ENCODE data around the gene FARP1.

FARP1 gene

DNA sequence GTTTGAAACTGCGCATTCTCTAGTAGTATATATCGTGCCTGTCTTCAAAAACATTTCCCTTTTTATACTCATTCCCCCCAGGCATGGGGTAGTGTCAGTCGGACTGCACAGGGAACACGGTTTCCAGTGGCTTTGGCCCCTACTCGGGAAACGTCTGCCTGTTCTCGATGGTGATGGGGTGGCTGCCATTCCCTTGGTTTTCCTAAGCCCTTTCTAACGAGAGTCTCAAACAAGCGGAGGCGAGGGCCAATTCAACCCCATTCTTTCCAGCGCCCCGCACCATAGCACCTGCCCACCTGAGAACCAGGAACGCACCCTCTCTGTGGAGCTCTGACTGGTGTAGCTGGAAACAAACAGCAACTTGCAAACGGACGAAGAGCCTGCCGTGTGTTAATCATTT, 306.4 kb downstream of the FARP1 start:
- Histone ChIP-seq H3K36me3 (ENCODE audit: insufficient read depth) (no peaks in the 10 kb centered on the region), H3K9ac (no peak overlapping the region), H3K27me3 (ENCODE audit: insufficient read depth, low read depth) (no peaks in the 10 kb centered on the region), H3K27ac (no peak overlapping the region), H3K79me2 (ENCODE audit: insufficient read depth, low read depth) (no peaks in the 10 kb centered on the region), H3K4me3 (IDR thresholded peaks at IDR 0.05; ENCODE audit: insufficient read depth, low read depth, low read length) (no peak overlapping the region), H3K4me1 (ENCODE audit: low read depth, poor library complexity, severe bottlenecking) (no peaks in the 10 kb centered on the region), H3K4me2 (no peak overlapping the region), H4K20me1 (ENCODE audit: insufficient read depth) (no peaks in the 10 kb centered on the region), H2AFZ (ENCODE audit: low read depth) (no peak overlapping the region)
- TF ChIP-seq, protein P1, sequence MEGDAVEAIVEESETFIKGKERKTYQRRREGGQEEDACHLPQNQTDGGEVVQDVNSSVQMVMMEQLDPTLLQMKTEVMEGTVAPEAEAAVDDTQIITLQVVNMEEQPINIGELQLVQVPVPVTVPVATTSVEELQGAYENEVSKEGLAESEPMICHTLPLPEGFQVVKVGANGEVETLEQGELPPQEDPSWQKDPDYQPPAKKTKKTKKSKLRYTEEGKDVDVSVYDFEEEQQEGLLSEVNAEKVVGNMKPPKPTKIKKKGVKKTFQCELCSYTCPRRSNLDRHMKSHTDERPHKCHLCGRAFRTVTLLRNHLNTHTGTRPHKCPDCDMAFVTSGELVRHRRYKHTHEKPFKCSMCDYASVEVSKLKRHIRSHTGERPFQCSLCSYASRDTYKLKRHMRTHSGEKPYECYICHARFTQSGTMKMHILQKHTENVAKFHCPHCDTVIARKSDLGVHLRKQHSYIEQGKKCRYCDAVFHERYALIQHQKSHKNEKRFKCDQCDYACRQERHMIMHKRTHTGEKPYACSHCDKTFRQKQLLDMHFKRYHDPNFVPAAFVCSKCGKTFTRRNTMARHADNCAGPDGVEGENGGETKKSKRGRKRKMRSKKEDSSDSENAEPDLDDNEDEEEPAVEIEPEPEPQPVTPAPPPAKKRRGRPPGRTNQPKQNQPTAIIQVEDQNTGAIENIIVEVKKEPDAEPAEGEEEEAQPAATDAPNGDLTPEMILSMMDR (conservative IDR thresholded peaks at IDR 0.05; ENCODE audit: low read depth, low read length) = no peak

DNA sequence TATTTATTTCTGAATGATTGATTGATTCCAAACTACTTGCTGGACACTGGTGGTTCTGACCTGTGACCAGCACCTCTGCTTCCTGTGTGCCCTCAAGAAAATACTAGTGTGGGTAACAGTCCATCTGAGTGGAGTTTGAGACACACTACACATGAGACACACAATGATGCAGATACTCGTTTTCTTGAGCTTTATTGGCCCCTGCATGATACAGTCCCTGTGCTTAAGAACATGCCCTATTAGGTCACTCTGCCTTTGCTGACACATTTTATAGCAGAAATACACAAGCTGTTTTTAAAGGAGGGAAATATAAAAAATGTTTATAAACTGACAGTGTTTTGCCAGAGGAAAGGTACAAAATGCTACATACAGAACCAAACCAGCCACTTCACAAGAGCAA, 307.1 kb downstream of the FARP1 start:
- TF ChIP-seq, protein P1 (conservative IDR thresholded peaks at IDR 0.05; ENCODE audit: low read depth, low read length) = no peak
- Histone ChIP-seq H3K79me2 (ENCODE audit: insufficient read depth, low read depth) (no peaks in the 10 kb centered on the region), H3K27ac (no peak overlapping the region), H3K36me3 (ENCODE audit: insufficient read depth) (no peaks in the 10 kb centered on the region), H4K20me1 (ENCODE audit: insufficient read depth) (no peaks in the 10 kb centered on the region), H3K27me3 (ENCODE audit: insufficient read depth, low read depth) (no peaks in the 10 kb centered on the region), H2AFZ (ENCODE audit: low read depth) (no peak overlapping the region), H3K9ac (no peak overlapping the region), H3K4me3 (IDR thresholded peaks at IDR 0.05; ENCODE audit: insufficient read depth, low read depth, low read length) (no peak overlapping the region), H3K4me1 (ENCODE audit: low read depth, poor library complexity, severe bottlenecking) (no peaks in the 10 kb centered on the region), H3K4me2 (no peak overlapping the region)

DNA sequence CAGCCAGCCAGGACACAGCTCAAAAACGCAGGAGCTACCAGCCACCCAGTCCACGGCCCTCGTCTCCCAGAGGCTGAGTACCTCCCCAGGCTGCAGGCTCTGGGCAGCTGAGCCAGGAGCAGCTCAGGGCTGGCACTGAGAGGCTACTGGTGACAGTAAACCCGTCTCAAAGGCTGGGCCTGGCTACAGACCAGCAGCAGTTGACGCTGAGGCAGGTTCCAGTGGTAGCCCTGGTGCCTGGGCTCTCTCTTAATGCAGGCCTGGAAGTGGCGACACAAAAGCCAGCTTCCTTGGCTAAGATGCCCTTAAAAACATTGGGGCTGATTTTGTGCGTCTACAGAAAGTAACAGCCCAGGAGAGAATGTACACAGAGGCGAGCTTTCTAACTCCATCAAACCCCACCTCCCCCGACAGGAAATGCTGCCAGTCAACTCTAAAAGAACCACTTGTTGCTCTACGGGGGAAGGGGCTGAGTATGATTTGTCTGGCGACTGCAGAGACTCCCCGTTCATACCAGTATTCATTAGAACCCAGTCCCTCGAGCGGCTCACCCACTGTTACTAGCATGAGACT, 307.7 kb downstream of the FARP1 start:
- Histone ChIP-seq H3K4me2 (no peak overlapping the region), H3K4me3 (IDR thresholded peaks at IDR 0.05; ENCODE audit: insufficient read depth, low read depth, low read length) (no peak overlapping the region), H3K27me3 (ENCODE audit: insufficient read depth, low read depth) (no peaks in the 10 kb centered on the region), H2AFZ (ENCODE audit: low read depth) (no peak overlapping the region), H4K20me1 (ENCODE audit: insufficient read depth) (no peaks in the 10 kb centered on the region), H3K9ac (no peak overlapping the region), H3K36me3 (ENCODE audit: insufficient read depth) (no peaks in the 10 kb centered on the region), H3K79me2 (ENCODE audit: insufficient read depth, low read depth) (no peaks in the 10 kb centered on the region), H3K4me1 (ENCODE audit: low read depth, poor library complexity, severe bottlenecking) (no peaks in the 10 kb centered on the region), H3K27ac (no peak overlapping the region)
- TF ChIP-seq, protein P1 (conservative IDR thresholded peaks at IDR 0.05; ENCODE audit: low read depth, low read length) = no peak

DNA sequence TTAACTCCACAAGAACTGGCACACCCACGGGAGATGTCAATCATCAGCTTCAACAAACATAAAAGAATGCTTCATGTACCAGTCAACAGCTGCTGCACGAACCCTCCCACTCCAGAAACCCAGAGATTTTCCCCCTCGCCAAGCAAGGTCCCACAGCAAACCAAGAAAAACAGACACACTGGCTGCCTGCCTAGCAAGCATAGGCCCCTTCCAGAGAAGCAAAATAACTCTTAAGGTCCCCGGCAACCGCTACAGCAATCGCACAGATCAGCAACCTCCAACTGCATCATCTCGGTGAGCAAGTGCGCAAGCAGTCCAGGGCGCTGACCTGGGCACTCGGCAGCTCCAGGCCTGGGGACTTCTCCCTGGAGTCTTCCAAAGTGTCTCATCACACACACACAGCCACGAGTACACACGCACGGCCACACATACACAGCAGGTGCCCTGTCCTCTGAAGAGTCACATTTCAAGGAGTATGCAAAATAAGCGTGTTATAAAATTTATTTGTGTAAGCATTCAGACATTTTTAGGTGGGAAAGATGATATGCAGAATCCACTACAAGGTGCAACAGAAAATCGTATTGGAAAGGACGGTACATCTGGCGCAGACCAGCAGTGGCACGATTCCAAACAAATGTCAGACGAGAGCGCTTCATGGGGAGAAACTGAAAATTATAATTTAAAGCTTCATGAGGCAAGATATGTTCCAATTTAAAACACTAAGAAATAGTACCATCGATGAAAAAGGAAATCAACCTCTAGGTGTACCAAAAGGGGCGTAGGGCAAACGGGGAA, 309.0 kb downstream of the FARP1 start:
- H3K4me1 ChIP-seq (ENCODE audit: low read depth, poor library complexity, severe bottlenecking) = no peaks in the 10 kb centered on the region
- no peak overlapping the region for H3K4me3 ChIP-seq (IDR thresholded peaks at IDR 0.05; ENCODE audit: insufficient read depth, low read depth, low read length)
- no peaks in the 10 kb centered on the region for H4K20me1 ChIP-seq (ENCODE audit: insufficient read depth)
- no peaks in the 10 kb centered on the region for H3K79me2 ChIP-seq (ENCODE audit: insufficient read depth, low read depth)
- TF ChIP-seq, protein P1 (conservative IDR thresholded peaks at IDR 0.05; ENCODE audit: low read depth, low read length) = no peak
- no peaks in the 10 kb centered on the region for H3K36me3 ChIP-seq (ENCODE audit: insufficient read depth)
- H2AFZ ChIP-seq (ENCODE audit: low read depth) = no peak overlapping the region
- H3K4me2 ChIP-seq = no peak overlapping the region
- no peak overlapping the region for H3K27ac ChIP-seq
- no peak overlapping the region for H3K9ac ChIP-seq
- no peaks in the 10 kb centered on the region for H3K27me3 ChIP-seq (ENCODE audit: insufficient read depth, low read depth)
